Ishikawa (cell line): ENCODE results near the gene NAV2.

Source experiments
- CEBPB ChIP-seq: IDR thresholded peaks from 2 replicates; pipeline ENCODE4 v1.6.1; 2012
- CREB1 ChIP-seq: IDR thresholded peaks from 2 replicates; pipeline ENCODE4 v1.6.1; 2012; ENCODE audit warnings: low read depth
- EGR1 ChIP-seq: IDR thresholded peaks from 2 replicates; pipeline ENCODE4 v1.6.1; 2012
- EP300 ChIP-seq: IDR thresholded peaks from 2 replicates; pipeline ENCODE4 v1.6.1; 2012; ENCODE audit warnings: borderline replicate concordance
- FOXM1 ChIP-seq: IDR thresholded peaks from 2 replicates; pipeline ENCODE4 v1.6.1; 2012; ENCODE audit warnings: low read depth, borderline replicate concordance
- NFIC ChIP-seq: IDR thresholded peaks from 2 replicates; pipeline ENCODE4 v1.6.1; 2012
- RAD21 ChIP-seq: IDR thresholded peaks from 2 replicates; pipeline ENCODE4 v1.6.1; 2012; ENCODE audit warnings: low read depth
- REST ChIP-seq: IDR thresholded peaks from 2 replicates; pipeline ENCODE4 v1.6.1; 2012; ENCODE audit warnings: low read depth, mild to moderate bottlenecking
- TAF1 ChIP-seq: IDR thresholded peaks from 2 replicates; pipeline ENCODE4 v1.6.1; 2012; ENCODE audit warnings: low read depth, mild to moderate bottlenecking
- TCF12 ChIP-seq: IDR thresholded peaks from 2 replicates; pipeline ENCODE4 v1.6.1; 2012; ENCODE audit warnings: low read depth
- TEAD4 ChIP-seq: IDR thresholded peaks from 2 replicates; pipeline ENCODE4 v1.6.1; 2012
- YY1 ChIP-seq: IDR thresholded peaks from 2 replicates; pipeline ENCODE4 v1.6.1; 2012; ENCODE audit warnings: low read depth
- ZBTB7A ChIP-seq: IDR thresholded peaks from 2 replicates; pipeline ENCODE4 v1.6.1; 2012; ENCODE audit warnings: low read depth
- TF ChIP-seq, protein P1 (sequence below): IDR thresholded peaks from 2 replicates; pipeline ENCODE4 v1.6.1; 2012
- TF ChIP-seq, protein P2 (sequence below): IDR thresholded peaks from 2 replicates; pipeline ENCODE4 v1.6.1; 2012

NAV2 gene

GRCh38 chr11:19740586-19740985 is 27.9 kb downstream of the NAV2 start:
- TF ChIP-seq TAF1: no peak
- TF ChIP-seq CREB1: no peak
- no peak for TF ChIP-seq EP300
- no peak for TF ChIP-seq REST
- TF ChIP-seq CEBPB: no peak
- TF ChIP-seq, protein P1, sequence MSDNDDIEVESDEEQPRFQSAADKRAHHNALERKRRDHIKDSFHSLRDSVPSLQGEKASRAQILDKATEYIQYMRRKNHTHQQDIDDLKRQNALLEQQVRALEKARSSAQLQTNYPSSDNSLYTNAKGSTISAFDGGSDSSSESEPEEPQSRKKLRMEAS: no peak
- TF ChIP-seq, protein P2, sequence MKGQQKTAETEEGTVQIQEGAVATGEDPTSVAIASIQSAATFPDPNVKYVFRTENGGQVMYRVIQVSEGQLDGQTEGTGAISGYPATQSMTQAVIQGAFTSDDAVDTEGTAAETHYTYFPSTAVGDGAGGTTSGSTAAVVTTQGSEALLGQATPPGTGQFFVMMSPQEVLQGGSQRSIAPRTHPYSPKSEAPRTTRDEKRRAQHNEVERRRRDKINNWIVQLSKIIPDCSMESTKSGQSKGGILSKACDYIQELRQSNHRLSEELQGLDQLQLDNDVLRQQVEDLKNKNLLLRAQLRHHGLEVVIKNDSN: no peak
- no peak for TF ChIP-seq EGR1
- no peak for TF ChIP-seq TCF12
- TF ChIP-seq RAD21: no peak
- no peak for TF ChIP-seq NFIC
- TF ChIP-seq FOXM1: no peak

DNA sequence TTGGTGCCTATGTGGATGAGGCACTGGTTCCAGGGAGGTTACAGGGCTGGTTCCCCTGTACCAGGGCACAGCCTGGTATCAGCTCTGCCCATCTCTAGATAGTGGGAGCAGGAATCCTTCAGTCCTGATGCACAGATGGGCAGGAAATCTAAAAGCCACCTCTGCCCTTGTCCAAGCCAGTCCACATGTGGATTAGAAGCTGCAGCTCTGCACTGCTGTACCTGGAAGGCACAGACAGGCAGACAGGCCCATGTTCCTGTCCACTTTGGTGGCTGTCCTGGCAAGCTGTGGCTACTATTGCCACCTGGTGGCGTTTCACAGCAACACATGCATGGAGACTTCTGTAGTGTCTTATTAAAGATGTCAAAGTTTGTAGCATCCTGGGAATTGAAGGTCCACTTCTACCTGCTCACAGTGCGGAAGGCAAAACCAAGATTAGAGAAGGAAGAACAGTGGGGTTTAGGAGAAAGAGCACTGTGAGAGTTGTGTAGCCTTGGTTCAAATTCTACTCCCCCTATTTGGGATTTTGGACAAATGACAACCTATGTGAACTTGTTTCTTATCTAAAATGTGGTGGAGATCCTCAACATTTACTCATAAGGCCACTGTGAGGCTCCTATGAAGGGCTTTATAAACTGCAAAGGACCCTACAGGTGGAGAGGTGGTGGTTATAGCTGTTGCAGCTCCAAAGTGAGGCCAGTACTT is 30.1 kb downstream of the NAV2 start:
- TF ChIP-seq REST (no peak), TAF1 (no peak), EGR1 (no peak), RAD21 (peak; percentile 84), TEAD4 (no peak), EP300 (no peak)

DNA sequence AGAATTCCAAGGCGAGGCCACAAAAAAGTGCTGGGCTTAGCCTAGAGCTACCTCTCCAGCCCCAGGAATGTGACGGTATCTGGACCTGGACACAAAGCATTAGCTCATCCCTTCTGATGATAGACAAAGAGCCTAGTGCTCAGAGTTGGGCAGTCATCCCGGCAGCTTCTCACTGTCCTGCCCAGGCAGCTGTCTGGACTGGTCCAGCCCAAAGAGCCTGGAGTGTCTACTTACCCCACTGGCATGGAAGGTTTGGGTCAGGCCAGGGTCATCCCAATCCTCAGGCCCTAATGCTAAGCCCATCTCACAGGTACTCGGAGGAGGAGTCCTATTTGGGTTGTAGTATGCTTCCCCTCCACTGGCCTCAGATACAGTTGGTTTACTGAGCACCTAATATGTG is 31.0 kb downstream of the NAV2 start:
- TF ChIP-seq NFIC (no peak), EP300 (no peak), TEAD4 (no peak), FOXM1 (no peak), CEBPB (no peak), YY1 (no peak), EGR1 (no peak), TAF1 (no peak)
- TF ChIP-seq, protein P1: no peak

DNA sequence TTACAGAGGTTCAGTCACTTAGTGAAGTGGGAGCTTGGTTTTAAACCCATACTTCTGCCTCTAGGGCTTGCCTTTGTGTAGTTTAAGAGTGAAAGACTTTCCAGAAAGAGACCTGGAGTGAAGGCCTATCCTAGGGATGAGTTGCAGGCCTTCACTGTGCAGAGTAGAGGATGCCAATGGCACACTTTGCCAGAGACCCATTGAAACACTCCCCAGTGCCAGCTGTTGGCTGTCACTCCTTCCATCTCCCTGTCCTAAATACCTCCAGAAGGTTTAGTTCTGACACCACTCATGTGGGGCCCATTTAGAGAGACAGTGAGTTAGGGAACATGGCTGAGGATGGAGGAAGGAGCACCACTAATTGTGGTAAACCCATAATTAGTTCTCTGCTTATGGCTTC is 31.5 kb downstream of the NAV2 start:
- TF ChIP-seq REST (no peak), RAD21 (no peak), ZBTB7A (no peak), CEBPB (no peak), TEAD4 (no peak), EP300 (no peak), TCF12 (no peak), FOXM1 (no peak), YY1 (no peak), CREB1 (no peak), TAF1 (no peak), NFIC (no peak), EGR1 (no peak)
- TF ChIP-seq, protein P2: no peak
- TF ChIP-seq, protein P1: no peak
